ENCODE measurements around the gene TMIGD3.

TMIGD3 gene

GRCh38 chr1:111471012-111471411, 32.4 kb downstream of the TMIGD3 start:
- no peak overlapping the region for H3K9ac ChIP-seq (ENCODE audit: low read depth, low read length)
- no peaks in the 10 kb centered on the region for H3K9me3 ChIP-seq (replicated peaks; ENCODE audit: low read length)
- H3K4me3 ChIP-seq (ENCODE audit: low read length), result no peak overlapping the region
- no peaks in the 10 kb centered on the region for H3K27me3 ChIP-seq (ENCODE audit: control insufficient read depth, insufficient read depth, low read length)
- H3K4me1 ChIP-seq (ENCODE audit: control insufficient read depth, insufficient read depth, low read length), result no peaks in the 10 kb centered on the region
- H3K4me2 ChIP-seq (ENCODE audit: low read length), result no peak overlapping the region
- peaks cover 13% of the 10 kb centered on the region for H3K36me3 ChIP-seq (ENCODE audit: insufficient read depth, low read length)

GRCh38 chr1:111470596-111470995, 32.8 kb downstream of the TMIGD3 start:
- Histone ChIP-seq H3K4me1 (ENCODE audit: control insufficient read depth, insufficient read depth, low read length) (no peaks in the 10 kb centered on the region), H3K9me3 (replicated peaks; ENCODE audit: low read length) (no peaks in the 10 kb centered on the region), H3K36me3 (ENCODE audit: insufficient read depth, low read length) (peaks cover 13% of the 10 kb centered on the region), H3K9ac (ENCODE audit: low read depth, low read length) (no peak overlapping the region), H3K4me3 (ENCODE audit: low read length) (no peak overlapping the region), H3K27me3 (ENCODE audit: control insufficient read depth, insufficient read depth, low read length) (no peaks in the 10 kb centered on the region), H3K4me2 (ENCODE audit: low read length) (no peak overlapping the region)

- Histone ChIP-seq H3K9ac (ENCODE audit: low read depth, low read length) (no peak overlapping the region), H3K4me2 (ENCODE audit: low read length) (no peak overlapping the region), H3K9me3 (replicated peaks; ENCODE audit: low read length) (no peaks in the 10 kb centered on the region), H3K36me3 (ENCODE audit: insufficient read depth, low read length) (peaks cover 13% of the 10 kb centered on the region), H3K4me1 (ENCODE audit: control insufficient read depth, insufficient read depth, low read length) (no peaks in the 10 kb centered on the region), H3K4me3 (ENCODE audit: low read length) (no peak overlapping the region), H3K27me3 (ENCODE audit: control insufficient read depth, insufficient read depth, low read length) (no peaks in the 10 kb centered on the region)
Observed at GRCh38 chr1:111469539-111469938, 33.9 kb downstream of the TMIGD3 start.

- H3K9ac ChIP-seq (ENCODE audit: low read depth, low read length), result no peak overlapping the region
- H3K27me3 ChIP-seq (ENCODE audit: control insufficient read depth, insufficient read depth, low read length), result no peaks in the 10 kb centered on the region
- no peak overlapping the region for H3K4me3 ChIP-seq (ENCODE audit: low read length)
- H3K36me3 ChIP-seq (ENCODE audit: insufficient read depth, low read length), result peaks cover 13% of the 10 kb centered on the region
- no peaks in the 10 kb centered on the region for H3K4me1 ChIP-seq (ENCODE audit: control insufficient read depth, insufficient read depth, low read length)
- H3K4me2 ChIP-seq (ENCODE audit: low read length), result no peak overlapping the region
- H3K9me3 ChIP-seq (replicated peaks; ENCODE audit: low read length), result no peaks in the 10 kb centered on the region
Observed at GRCh38 chr1:111468717-111469100, 34.7 kb downstream of the TMIGD3 start.

GRCh38 chr1:111467865-111468716, 35.3 kb downstream of the TMIGD3 start:
- peaks cover 13% of the 10 kb centered on the region for H3K36me3 ChIP-seq (ENCODE audit: insufficient read depth, low read length)
- no peak overlapping the region for H3K4me2 ChIP-seq (ENCODE audit: low read length)
- H3K4me1 ChIP-seq (ENCODE audit: control insufficient read depth, insufficient read depth, low read length), result peaks cover under 1% of the 10 kb centered on the region
- H3K27me3 ChIP-seq (ENCODE audit: control insufficient read depth, insufficient read depth, low read length), result no peaks in the 10 kb centered on the region
- H3K4me3 ChIP-seq (ENCODE audit: low read length), result no peak overlapping the region
- no peak overlapping the region for H3K9ac ChIP-seq (ENCODE audit: low read depth, low read length)
- no peaks in the 10 kb centered on the region for H3K9me3 ChIP-seq (replicated peaks; ENCODE audit: low read length)

GRCh38 chr1:111466480-111466879, 37.0 kb downstream of the TMIGD3 start:
- no peak overlapping the region for H3K4me2 ChIP-seq (ENCODE audit: low read length)
- H3K4me3 ChIP-seq (ENCODE audit: low read length), result no peak overlapping the region
- no peaks in the 10 kb centered on the region for H3K27me3 ChIP-seq (ENCODE audit: control insufficient read depth, insufficient read depth, low read length)
- no peak overlapping the region for H3K9ac ChIP-seq (ENCODE audit: low read depth, low read length)
- peaks cover 16% of the 10 kb centered on the region for H3K36me3 ChIP-seq (ENCODE audit: insufficient read depth, low read length)
- peaks cover 6% of the 10 kb centered on the region for H3K4me1 ChIP-seq (ENCODE audit: control insufficient read depth, insufficient read depth, low read length)
- no peaks in the 10 kb centered on the region for H3K9me3 ChIP-seq (replicated peaks; ENCODE audit: low read length)

- H3K4me1 ChIP-seq (ENCODE audit: control insufficient read depth, insufficient read depth, low read length), result peaks cover 6% of the 10 kb centered on the region
- H3K36me3 ChIP-seq (ENCODE audit: insufficient read depth, low read length), result peaks cover 11% of the 10 kb centered on the region
- H3K4me3 ChIP-seq (ENCODE audit: low read length), result no peak overlapping the region
- no peaks in the 10 kb centered on the region for H3K9me3 ChIP-seq (replicated peaks; ENCODE audit: low read length)
- H3K27me3 ChIP-seq (ENCODE audit: control insufficient read depth, insufficient read depth, low read length), result no peaks in the 10 kb centered on the region
- no peak overlapping the region for H3K4me2 ChIP-seq (ENCODE audit: low read length)
- H3K9ac ChIP-seq (ENCODE audit: low read depth, low read length), result no peak overlapping the region
Observed at GRCh38 chr1:111465754-111466153, 37.7 kb downstream of the TMIGD3 start.

GRCh38 chr1:111463029-111463683, 40.3 kb downstream of the TMIGD3 start:
- H3K27me3 ChIP-seq (ENCODE audit: control insufficient read depth, insufficient read depth, low read length), result no peaks in the 10 kb centered on the region
- peak overlapping the region; percentile 8 for H3K4me2 ChIP-seq (ENCODE audit: low read length)
- no peak overlapping the region for H3K9ac ChIP-seq (ENCODE audit: low read depth, low read length)
- no peak overlapping the region for H3K4me3 ChIP-seq (ENCODE audit: low read length)
- peaks cover 6% of the 10 kb centered on the region for H3K4me1 ChIP-seq (ENCODE audit: control insufficient read depth, insufficient read depth, low read length)
- H3K9me3 ChIP-seq (replicated peaks; ENCODE audit: low read length), result no peaks in the 10 kb centered on the region
- peaks cover 27% of the 10 kb centered on the region for H3K36me3 ChIP-seq (ENCODE audit: insufficient read depth, low read length)

- no peaks in the 10 kb centered on the region for H3K27me3 ChIP-seq (ENCODE audit: control insufficient read depth, insufficient read depth, low read length)
- peaks cover 6% of the 10 kb centered on the region for H3K4me1 ChIP-seq (ENCODE audit: control insufficient read depth, insufficient read depth, low read length)
- H3K4me2 ChIP-seq (ENCODE audit: low read length), result no peak overlapping the region
- no peaks in the 10 kb centered on the region for H3K9me3 ChIP-seq (replicated peaks; ENCODE audit: low read length)
- peaks cover 33% of the 10 kb centered on the region for H3K36me3 ChIP-seq (ENCODE audit: insufficient read depth, low read length)
- H3K9ac ChIP-seq (ENCODE audit: low read depth, low read length), result no peak overlapping the region
- no peak overlapping the region for H3K4me3 ChIP-seq (ENCODE audit: low read length)
Observed at GRCh38 chr1:111462370-111463028, 40.9 kb downstream of the TMIGD3 start.

- Histone ChIP-seq H3K9ac (ENCODE audit: low read depth, low read length) (no peak overlapping the region), H3K27me3 (ENCODE audit: control insufficient read depth, insufficient read depth, low read length) (no peaks in the 10 kb centered on the region), H3K4me1 (ENCODE audit: control insufficient read depth, insufficient read depth, low read length) (peaks cover 6% of the 10 kb centered on the region), H3K4me2 (ENCODE audit: low read length) (no peak overlapping the region), H3K4me3 (ENCODE audit: low read length) (no peak overlapping the region), H3K9me3 (replicated peaks; ENCODE audit: low read length) (no peaks in the 10 kb centered on the region), H3K36me3 (ENCODE audit: insufficient read depth, low read length) (peaks cover 40% of the 10 kb centered on the region)
Observed at GRCh38 chr1:111461765-111462164, 41.7 kb downstream of the TMIGD3 start.

- H3K4me3 ChIP-seq (ENCODE audit: low read length), result no peak overlapping the region
- peaks cover 3% of the 10 kb centered on the region for H3K4me1 ChIP-seq (ENCODE audit: control insufficient read depth, insufficient read depth, low read length)
- H3K4me2 ChIP-seq (ENCODE audit: low read length), result no peak overlapping the region
- H3K9me3 ChIP-seq (replicated peaks; ENCODE audit: low read length), result no peaks in the 10 kb centered on the region
- H3K36me3 ChIP-seq (ENCODE audit: insufficient read depth, low read length), result peaks cover 55% of the 10 kb centered on the region
- no peaks in the 10 kb centered on the region for H3K27me3 ChIP-seq (ENCODE audit: control insufficient read depth, insufficient read depth, low read length)
- H3K9ac ChIP-seq (ENCODE audit: low read depth, low read length), result no peak overlapping the region
Observed at GRCh38 chr1:111455642-111456031, 47.8 kb downstream of the TMIGD3 start.

Measured in skeletal muscle satellite cell (primary cell).